Nephron (organoid): ENCODE results near the gene AFF3.

ENCODE experiments used
- H3K27ac Mint-ChIP-seq, 3 experiments: 2 replicates each; pipeline ENCODE4 v1.8.0; 2020; ENCODE audit warnings: mixed read lengths in 3 of 3, mild to moderate bottlenecking in 2 of 3, moderate library complexity in 1 of 3
- H3K27me3 Mint-ChIP-seq: 2 replicates; pipeline ENCODE4 v1.8.0; 2021; ENCODE audit warnings: low read depth, mild to moderate bottlenecking, moderate library complexity, mixed read lengths
- H3K36me3 Mint-ChIP-seq: 2 replicates; pipeline ENCODE4 v1.8.0; 2020; ENCODE audit warnings: low read depth, mixed read lengths
- H3K4me1 Mint-ChIP-seq: 2 replicates; pipeline ENCODE4 v1.8.0; 2020; ENCODE audit warnings: mixed read lengths
- H3K4me3 Mint-ChIP-seq, 3 experiments: 2 replicates each; pipeline ENCODE4 v1.8.0; 2020; ENCODE audit warnings: mild to moderate bottlenecking in 3 of 3, mixed read lengths in 3 of 3, moderate library complexity in 2 of 3
- H3K9me3 Mint-ChIP-seq: 2 replicates; pipeline ENCODE4 v1.8.0; 2020; ENCODE audit warnings: mixed read lengths
- CTCF ChIP-seq, 3 experiments: fragments of 200-600 bp; sonication (generic); IDR thresholded peaks; one replicate each; pipeline ENCODE4 v1.5.0; 2021; ENCODE audit warnings: antibody characterized with exemption in 3 of 3; ENCODE audit not compliant: unreplicated experiment in 3 of 3

The AFF3 gene

GRCh38 chr2:99545066-99545465, 597.3 kb downstream of the AFF3 start:
- H3K36me3 Mint-ChIP-seq = peaks cover 47% of the 10 kb centered on the region
- no peak for TF ChIP-seq CTCF (IDR thresholded peaks at IDR 0.05; ENCODE audit: unreplicated experiment in 3 of 3)
- H3K9me3 Mint-ChIP-seq = no peaks in the 10 kb centered on the region
- H3K4me3 Mint-ChIP-seq = no peak overlapping the region
- H3K27me3 Mint-ChIP-seq = no peaks in the 10 kb centered on the region
- H3K4me1 Mint-ChIP-seq = peaks cover 12% of the 10 kb centered on the region
- H3K27ac Mint-ChIP-seq = no peak overlapping the region

- Mint-ChIP-seq H3K36me3 (peaks cover 42% of the 10 kb centered on the region), H3K4me3 (no peak overlapping the region), H3K4me1 (peaks cover 12% of the 10 kb centered on the region), H3K9me3 (no peaks in the 10 kb centered on the region), H3K27ac (no peak overlapping the region), H3K27me3 (no peaks in the 10 kb centered on the region)
- no peak for TF ChIP-seq CTCF (IDR thresholded peaks at IDR 0.05; ENCODE audit: unreplicated experiment in 3 of 3)
These were observed 597.8 kb downstream of the AFF3 start for GRCh38 chr2:99544608-99545007.

- TF ChIP-seq CTCF (IDR thresholded peaks at IDR 0.05; ENCODE audit: unreplicated experiment in 3 of 3) = no peak
- Mint-ChIP-seq H3K27me3 (peaks cover 3% of the 10 kb centered on the region), H3K36me3 (peaks cover 35% of the 10 kb centered on the region), H3K9me3 (peaks cover 6% of the 10 kb centered on the region), H3K27ac (peak overlapping the region in 1 of 3 experiments; percentile 83), H3K4me3 (no peak overlapping the region), H3K4me1 (peaks cover 12% of the 10 kb centered on the region)
These were observed 599.1 kb downstream of the AFF3 start for GRCh38 chr2:99543247-99543646.

- no peak overlapping the region for H3K27ac Mint-ChIP-seq
- no peak for TF ChIP-seq CTCF (IDR thresholded peaks at IDR 0.05; ENCODE audit: unreplicated experiment in 3 of 3)
- H3K4me3 Mint-ChIP-seq = no peak overlapping the region
- peaks cover 18% of the 10 kb centered on the region for H3K9me3 Mint-ChIP-seq
- peaks cover 15% of the 10 kb centered on the region for H3K36me3 Mint-ChIP-seq
- H3K4me1 Mint-ChIP-seq = no peaks in the 10 kb centered on the region
- H3K27me3 Mint-ChIP-seq = peaks cover 7% of the 10 kb centered on the region
These were observed 604.4 kb downstream of the AFF3 start for GRCh38 chr2:99537910-99538485.

- Mint-ChIP-seq H3K4me1 (peaks cover 9% of the 10 kb centered on the region), H3K9me3 (no peaks in the 10 kb centered on the region), H3K4me3 (no peak overlapping the region), H3K27ac (no peak overlapping the region), H3K27me3 (no peaks in the 10 kb centered on the region), H3K36me3 (no peaks in the 10 kb centered on the region)
- TF ChIP-seq CTCF (IDR thresholded peaks at IDR 0.05; ENCODE audit: unreplicated experiment in 3 of 3) = no peak
These were observed 618.3 kb downstream of the AFF3 start for GRCh38 chr2:99524056-99524455.

- no peak overlapping the region for H3K4me3 Mint-ChIP-seq
- H3K27ac Mint-ChIP-seq = no peak overlapping the region
- TF ChIP-seq CTCF (IDR thresholded peaks at IDR 0.05; ENCODE audit: unreplicated experiment in 3 of 3) = no peak
- no peaks in the 10 kb centered on the region for H3K9me3 Mint-ChIP-seq
- no peaks in the 10 kb centered on the region for H3K36me3 Mint-ChIP-seq
- peaks cover 9% of the 10 kb centered on the region for H3K4me1 Mint-ChIP-seq
- no peaks in the 10 kb centered on the region for H3K27me3 Mint-ChIP-seq
These were observed 620.2 kb downstream of the AFF3 start for GRCh38 chr2:99522157-99522556.
